Gastrocnemius medialis (tissue), 4 donors: ENCODE results near the gene RYR1. TPM values are rescaled to one million over a fixed set of nuclear protein-coding genes. Genes with fewer than 3 reads are reported as not detected.

ENCODE experiments used
- ATAC-seq, 2 donors: fragments of 150-250 bp; one replicate each; pipeline ENCODE4 v1.9.1; 2016
- DNase-seq, 2 donors: peaks; one replicate each; pipeline ENCODE4 v3.0.0-alpha.2; 2019
- H3K27ac ChIP-seq, 4 donors: fragments of 200-600 bp; sonication (generic); 1 replicate in 1 of 4; 2 replicates in 3 of 4; pipeline ENCODE4 v1.5.1; 2016 to 2018; ENCODE audit warnings: mild to moderate bottlenecking in 2 of 4, moderate library complexity in 1 of 4
- H3K27me3 ChIP-seq, 3 donors: fragments of 200-600 bp; sonication (generic) in 2 of 3; 1 replicate in 1 of 3; 2 replicates in 2 of 3; pipeline versions ENCODE4 v1.5.1 to v1.6.0; 2016 to 2019; ENCODE audit warnings: mild to moderate bottlenecking in 1 of 3, moderate library complexity in 1 of 3
- H3K36me3 ChIP-seq, 2 donors: fragments of 200-600 bp; sonication (generic) in 1 of 2; one replicate each; pipeline ENCODE4 v1.5.1; 2017 to 2018
- H3K4me1 ChIP-seq, 2 donors: fragments of 200-600 bp; sonication (generic) in 1 of 2; one replicate each; pipeline ENCODE4 v1.5.1; 2016 to 2017; ENCODE audit warnings: mild to moderate bottlenecking in 2 of 2
- H3K4me3 ChIP-seq, 4 donors: fragments of 200-600 bp; sonication (generic) in 3 of 4; 1 replicate in 1 of 4; 2 replicates in 3 of 4; pipeline ENCODE4 v1.5.1; 2016 to 2019; ENCODE audit warnings: mild to moderate bottlenecking in 2 of 4
- H3K9me3 ChIP-seq, 3 donors: fragments of 200-600 bp; sonication (generic) in 2 of 3; 1 replicate in 1 of 3; 2 replicates in 2 of 3; pipeline ENCODE4 v1.5.1; 2016 to 2019
- POLR2A ChIP-seq, 2 donors: fragments of 450-650 bp; IDR thresholded peaks; one replicate each; pipeline ENCODE4 v1.6.1; 2017; ENCODE audit warnings: antibody characterized with exemption in 2 of 2, mild to moderate bottlenecking in 2 of 2, moderate library complexity in 2 of 2
- in situ Hi-C, 4 donors: fragments of 200-750 bp; cut with MboI; loops; one replicate each; pipeline versions ENCODE4 v1.15.0 to v1.8.0; 2017; ENCODE audit warnings: low sequenced_read_pairs in 4 of 4
- intact Hi-C: fragments of 100-400 bp; cut with DNase I; formaldehyde crosslinking; loops from one replicate; pipeline ENCODE4 v1.15.1; 2023; ENCODE audit warnings: low total_unique reads
- total RNA-seq, 4 donors: library from RNA; depleted of rRNA; stranded (reverse); fragments of >200 nt; gene quantifications; one replicate each; pipeline versions ENCODE4 v1.1.0 to v1.2.3, GENCODE V29; 2016
- TF ChIP-seq, protein P1 (sequence below), 5 experiments: fragments of 450-650 bp in 3 of 5; fragments of 200-600 bp in 2 of 5; sonication (generic) in 2 of 5; IDR thresholded peaks in 4 of 5; conservative IDR thresholded peaks in 1 of 5; 1 replicate in 4 of 5; 2 replicates in 1 of 5; pipeline ENCODE4 v1.5.1; 2016 to 2019; ENCODE audit warnings: antibody characterized with exemption in 5 of 5, mild to moderate bottlenecking in 3 of 5, moderate library complexity in 3 of 5

Gene RYR1
- total RNA-seq, 4 donors from 2014 or later, result 607 to 831 (median 724) TPM

DNA sequence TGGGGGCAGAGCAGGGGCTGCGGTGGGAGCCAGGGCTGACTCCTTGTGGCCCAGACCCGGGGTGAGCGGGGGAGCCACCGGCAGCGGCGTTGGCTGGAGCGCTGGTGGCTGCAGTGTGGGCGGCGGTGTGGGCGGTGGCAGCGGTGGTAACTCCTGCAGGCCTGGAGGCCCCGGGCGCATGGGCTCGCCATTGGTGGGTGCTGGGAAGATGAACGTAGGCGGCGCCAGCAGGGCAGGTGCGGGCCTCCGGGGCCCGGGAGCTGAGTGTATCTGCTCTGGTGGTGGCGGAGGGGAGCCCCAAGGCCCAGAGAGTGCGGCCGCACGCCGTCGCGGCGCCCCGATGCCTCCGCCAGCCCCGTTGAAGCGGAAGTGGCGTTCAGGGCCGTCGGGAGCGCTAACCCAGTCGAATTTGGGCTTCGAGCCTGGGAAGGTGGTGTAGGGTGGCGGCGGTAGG lies 47.7 kb upstream of the RYR1 start:
- Histone ChIP-seq H3K27ac (no peak overlapping the region), H3K9me3 (no peaks in the 10 kb centered on the region), H3K4me1 (peaks cover 6 to 22% of the 10 kb centered on the region in 2 donors), H3K36me3 (peaks cover 14 to 45% of the 10 kb centered on the region in 2 donors), H3K27me3 (peaks cover 0 to 12% (median 5%) of the 10 kb centered on the region in 3 donors), H3K4me3 (no peak overlapping the region)
- intact Hi-C loops (loop anchor here (10.0 kb wide), 1 partner anchor 329 kb away; no protein-coding TSS in a partner anchor), in situ Hi-C loops (loop anchor here in 1 of 4 donors (25.0 kb wide), 1 partner anchor 451 kb away; the partner anchor contains the start of genes ECH1 and HNRNPL)
- ATAC-seq (no peak), DNase-seq (peak in 1 of 2 donors; percentile 33)
- TF ChIP-seq, protein P1, sequence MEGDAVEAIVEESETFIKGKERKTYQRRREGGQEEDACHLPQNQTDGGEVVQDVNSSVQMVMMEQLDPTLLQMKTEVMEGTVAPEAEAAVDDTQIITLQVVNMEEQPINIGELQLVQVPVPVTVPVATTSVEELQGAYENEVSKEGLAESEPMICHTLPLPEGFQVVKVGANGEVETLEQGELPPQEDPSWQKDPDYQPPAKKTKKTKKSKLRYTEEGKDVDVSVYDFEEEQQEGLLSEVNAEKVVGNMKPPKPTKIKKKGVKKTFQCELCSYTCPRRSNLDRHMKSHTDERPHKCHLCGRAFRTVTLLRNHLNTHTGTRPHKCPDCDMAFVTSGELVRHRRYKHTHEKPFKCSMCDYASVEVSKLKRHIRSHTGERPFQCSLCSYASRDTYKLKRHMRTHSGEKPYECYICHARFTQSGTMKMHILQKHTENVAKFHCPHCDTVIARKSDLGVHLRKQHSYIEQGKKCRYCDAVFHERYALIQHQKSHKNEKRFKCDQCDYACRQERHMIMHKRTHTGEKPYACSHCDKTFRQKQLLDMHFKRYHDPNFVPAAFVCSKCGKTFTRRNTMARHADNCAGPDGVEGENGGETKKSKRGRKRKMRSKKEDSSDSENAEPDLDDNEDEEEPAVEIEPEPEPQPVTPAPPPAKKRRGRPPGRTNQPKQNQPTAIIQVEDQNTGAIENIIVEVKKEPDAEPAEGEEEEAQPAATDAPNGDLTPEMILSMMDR (IDR thresholded peaks at IDR 0.05 in 4 of 5, conservative IDR thresholded peaks at IDR 0.05 in 1 of 5), result no peak
- TF ChIP-seq POLR2A (IDR thresholded peaks at IDR 0.05), result no peak

DNA sequence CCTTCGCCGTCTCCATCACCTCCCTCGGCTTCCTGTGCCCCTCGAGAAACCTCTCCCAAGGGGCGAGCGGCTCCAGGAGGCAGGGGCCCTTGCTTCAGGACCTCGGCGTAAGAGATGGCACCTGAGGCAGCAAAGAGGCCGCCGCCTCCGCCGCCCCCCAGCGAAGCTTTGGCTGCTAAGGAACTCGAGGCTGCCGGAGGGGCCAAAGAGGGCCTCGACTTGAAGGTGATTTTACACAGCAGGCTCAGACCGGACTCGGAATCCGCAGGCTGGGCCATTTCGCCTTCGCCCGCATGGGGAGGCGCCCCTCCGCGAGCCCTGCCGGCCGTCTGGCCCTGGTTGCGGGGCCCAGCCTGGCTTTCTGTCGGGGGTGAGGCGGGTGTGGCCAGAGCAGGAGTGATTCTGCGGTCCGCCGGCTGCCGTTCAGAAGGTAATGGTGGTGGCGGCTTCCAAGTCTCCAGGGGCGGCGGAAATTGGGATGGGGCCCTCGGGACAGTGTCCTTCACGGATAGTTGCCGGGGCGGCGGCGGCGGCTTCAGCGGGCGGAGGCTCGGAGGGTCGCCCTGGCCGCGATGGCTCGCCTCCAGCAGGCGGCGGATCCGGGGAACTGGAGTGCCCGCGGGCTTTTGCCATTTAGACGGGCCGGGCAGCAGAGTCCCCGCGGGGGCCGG lies 47.1 kb upstream of the RYR1 start:
- H3K36me3 ChIP-seq, result peaks cover 14 to 39% of the 10 kb centered on the region in 2 donors
- no peak for TF ChIP-seq POLR2A (IDR thresholded peaks at IDR 0.05)
- TF ChIP-seq, protein P1 (IDR thresholded peaks at IDR 0.05 in 4 of 5, conservative IDR thresholded peaks at IDR 0.05 in 1 of 5), result no peak
- H3K9me3 ChIP-seq, result no peaks in the 10 kb centered on the region
- DNase-seq (peak in 1 of 2 donors; percentile 54), ATAC-seq (peak; percentile 1)
- in situ Hi-C loops, result loop anchor here in 1 of 4 donors (25.0 kb wide), 1 partner anchor 451 kb away; the partner anchor contains the start of genes ECH1 and HNRNPL
- H3K4me1 ChIP-seq, result peaks cover 6 to 22% of the 10 kb centered on the region in 2 donors
- H3K27ac ChIP-seq, result peak overlapping the region in 3 of 4 donors; percentile 70 to 78 (median 72)
- H3K4me3 ChIP-seq, result peak overlapping the region in 2 of 4 donors; percentile 50 to 63
- H3K27me3 ChIP-seq, result peaks cover 0 to 12% (median 5%) of the 10 kb centered on the region in 3 donors
- intact Hi-C loops, result loop anchor here (10.0 kb wide), 1 partner anchor 328 kb away; no protein-coding TSS in a partner anchor

DNA sequence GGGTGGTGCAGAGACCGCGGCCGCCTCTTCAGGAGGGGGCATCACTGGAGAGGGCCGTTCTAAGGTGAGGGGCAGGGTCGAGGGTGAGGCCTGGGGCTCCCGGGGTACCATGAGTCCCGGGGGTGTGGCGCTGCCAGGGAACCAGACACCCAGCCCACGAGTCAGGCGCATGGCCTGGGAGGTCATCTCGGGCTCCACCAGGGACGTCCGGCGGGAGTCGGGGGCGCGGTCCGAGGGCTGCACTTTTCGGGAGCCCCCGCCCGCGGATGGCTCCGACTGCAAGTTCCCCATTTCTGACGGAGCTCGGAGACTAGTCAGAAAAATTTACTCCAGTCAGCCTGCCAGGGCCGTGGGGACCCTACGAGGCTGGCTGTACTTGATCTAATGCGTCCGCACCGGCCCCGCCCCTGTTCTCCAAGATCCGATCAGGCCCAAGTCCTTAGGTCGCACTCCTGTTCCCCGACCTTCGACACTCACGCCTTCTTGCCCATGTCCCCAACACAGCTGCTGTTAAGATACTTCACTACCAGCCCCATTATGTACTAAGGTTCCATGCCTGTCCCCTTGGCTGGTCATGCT lies 46.4 kb upstream of the RYR1 start:
- H3K27me3 ChIP-seq, result peaks cover 0 to 12% (median 5%) of the 10 kb centered on the region in 3 donors
- TF ChIP-seq POLR2A (IDR thresholded peaks at IDR 0.05), result peak in 1 of 2 donors; percentile 18
- TF ChIP-seq, protein P1 (IDR thresholded peaks at IDR 0.05 in 4 of 5, conservative IDR thresholded peaks at IDR 0.05 in 1 of 5), result no peak
- in situ Hi-C loops (loop anchor here in 1 of 4 donors (25.0 kb wide), 1 partner anchor 450 kb away; the partner anchor contains the start of genes ECH1 and HNRNPL), intact Hi-C loops (loop anchor here (10.0 kb wide), 1 partner anchor 328 kb away; no protein-coding TSS in a partner anchor)
- DNase-seq (peak; percentile 39 to 72), ATAC-seq (peak; percentile 25 to 39)
- H3K36me3 ChIP-seq, result peaks cover 14 to 32% of the 10 kb centered on the region in 2 donors
- peak overlapping the region; percentile 33 to 63 (median 55) for H3K4me3 ChIP-seq
- H3K27ac ChIP-seq, result peak overlapping the region; percentile 43 to 78 (median 71)
- H3K4me1 ChIP-seq, result peaks cover 6 to 22% of the 10 kb centered on the region in 2 donors
- H3K9me3 ChIP-seq, result no peaks in the 10 kb centered on the region

- H3K9me3 ChIP-seq, result no peaks in the 10 kb centered on the region
- peak; percentile 61 to 62 for ATAC-seq
- peaks cover 0 to 12% (median 5%) of the 10 kb centered on the region in 3 donors for H3K27me3 ChIP-seq
- TF ChIP-seq, protein P1 (IDR thresholded peaks at IDR 0.05 in 4 of 5, conservative IDR thresholded peaks at IDR 0.05 in 1 of 5), result no peak
- peak in 1 of 2 donors; percentile 26 for TF ChIP-seq POLR2A (IDR thresholded peaks at IDR 0.05)
- H3K4me3 ChIP-seq, result peak within 1 kb of the TSS; percentile 33 to 63 (median 55)
- H3K36me3 ChIP-seq, result peaks cover 10 to 25% of the 10 kb centered on the region in 2 donors
- H3K4me1 ChIP-seq, result peaks cover 6 to 22% of the 10 kb centered on the region in 2 donors
- in situ Hi-C loops, result loop anchor here in 1 of 4 donors (25.0 kb wide), 1 partner anchor 450 kb away; the partner anchor contains the start of genes ECH1 and HNRNPL
- H3K27ac ChIP-seq, result peak within 1 kb of the TSS; percentile 43 to 78 (median 71)
- intact Hi-C loops, result loop anchor here (10.0 kb wide), 1 partner anchor 327 kb away; no protein-coding TSS in a partner anchor
- DNase-seq, result peak; percentile 67 to 77
Measured at GRCh38 chr19:38387550-38388348, 45.7 kb upstream of the RYR1 start, which contains the start of gene GGN. TSS of gene GGN (minus strand) at chr19:38388034. CDS start at chr19:38387261, 773 bp downstream.
